Muscle of arm (tissue), 14 donors: Measurements from ENCODE around the gene SAXO2. TPM values are rescaled to one million over a fixed set of nuclear protein-coding genes. Genes with fewer than 3 reads are reported as not detected.
"Not testable (repeated sequence)": the region's sequence is repeated elsewhere in the genome, so short reads cannot be mapped to it uniquely, and the experiment has no call there.

Source experiments
- DNase-seq: peaks from one replicate; pipeline ENCODE4 v3.0.0-alpha.2; 2013
- long read RNA-seq, 11 donors: transcript quantifications; one replicate each; lab custom pipeline, GENCODE V29; 2026
- polyA plus RNA-seq, 12 donors: library from polyadenylated mRNA; unstranded; fragments of 120-200 nt; gene quantifications; one replicate each; pipeline ENCODE4 v1.2.1, GENCODE V29; 2013; ENCODE audit not compliant: insufficient read length in 12 of 12

SAXO2 gene
- polyA plus RNA-seq = 1 to 10 TPM in 9 of 12 donors, under 1 TPM in 1, not detected in 2; 0.74 to 4.6 (median 2.2) TPM
- long read RNA-seq, donor 1 = 0 reads
- long read RNA-seq, donor 2 = 0 reads
- long read RNA-seq, donor 3 = 0 reads
- long read RNA-seq, donor 4 = 0 reads
- long read RNA-seq, donor 5 = 0 reads
- long read RNA-seq, donor 6 = 0 reads
- long read RNA-seq, donor 7 = 0 reads
- long read RNA-seq, donor 8 = 0 reads
- long read RNA-seq, donor 9, partial matches to known transcripts = 0 of 1 reads
- long read RNA-seq, donor 9, other reads (novel, unspliced or antisense) = 0 of 1 reads
- long read RNA-seq, donor 10, partial matches to known transcripts = 0 of 1 reads
- long read RNA-seq, donor 10, other reads (novel, unspliced or antisense) = 0 of 1 reads
- long read RNA-seq, donor 11 = 0 reads

- peak; percentile 85 for DNase-seq
Observed at GRCh38 chr15:82262422-82263026, at the start of gene SAXO2, which contains the start of gene EFL1. Gene SAXO2, plus strand, starts transcription at chr15:82262818. Its CDS starts 62 bp downstream, at chr15:82262880. Gene EFL1, minus strand, starts transcription at chr15:82262734. Its CDS starts 956 bp downstream, at chr15:82261778.

GRCh38 chr15:82216092-82216491, 46.5 kb upstream of the SAXO2 start:
- DNase-seq = not testable (repeated sequence)

- DNase-seq = not testable (repeated sequence)
Observed at GRCh38 chr15:82221535-82221934, 41.1 kb upstream of the SAXO2 start.

DNA sequence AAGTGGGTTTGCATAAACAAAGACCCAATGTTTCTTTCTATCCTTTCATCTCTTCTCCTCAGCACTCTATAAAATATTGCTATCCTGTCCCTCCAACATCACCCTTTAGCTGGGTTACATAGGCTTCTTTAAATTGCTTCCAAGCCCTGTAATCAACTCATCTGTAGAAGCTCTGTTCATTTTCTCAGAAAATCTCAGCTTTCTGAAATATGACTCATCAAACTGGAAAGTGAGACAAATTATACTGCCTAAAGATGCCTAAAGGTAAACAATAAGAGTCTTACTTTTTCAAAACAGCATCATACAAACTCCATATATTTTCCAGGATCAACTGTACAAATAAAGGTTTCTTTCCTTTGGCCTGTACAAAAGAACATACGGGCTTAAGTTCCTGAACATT, 33.9 kb upstream of the SAXO2 start:
- DNase-seq = no peak

- DNase-seq = no peak
Observed at GRCh38 chr15:82231233-82231632, 31.4 kb upstream of the SAXO2 start.

GRCh38 chr15:82231842-82232241, 30.8 kb upstream of the SAXO2 start:
- DNase-seq = no peak

- not testable (repeated sequence) for DNase-seq
Observed at GRCh38 chr15:82237944-82238534, 24.6 kb upstream of the SAXO2 start.

- no peak for DNase-seq
Observed at GRCh38 chr15:82239685-82240391, 22.8 kb upstream of the SAXO2 start.

- not testable (repeated sequence) for DNase-seq
Observed at GRCh38 chr15:82241836-82242499, 20.6 kb upstream of the SAXO2 start.

DNA sequence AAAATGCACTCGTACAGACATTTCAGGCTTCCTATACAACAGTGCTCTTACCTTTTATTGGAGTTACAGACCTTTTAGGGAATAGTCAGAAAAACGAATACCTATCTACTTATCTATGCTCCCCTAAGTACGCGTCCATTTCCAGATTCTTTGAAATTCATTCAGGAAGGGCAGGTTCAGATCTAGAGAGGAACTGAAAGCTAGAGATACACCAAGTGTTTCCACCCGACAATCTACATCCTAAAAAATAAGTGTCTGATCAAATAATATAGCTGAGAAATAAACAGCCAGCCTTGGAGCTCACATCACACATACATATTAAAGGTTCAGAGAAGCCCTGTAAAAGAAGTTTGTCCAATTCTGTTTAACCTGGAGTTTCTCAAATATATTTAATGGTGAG, 19.0 kb upstream of the SAXO2 start:
- not testable (repeated sequence) for DNase-seq

DNA sequence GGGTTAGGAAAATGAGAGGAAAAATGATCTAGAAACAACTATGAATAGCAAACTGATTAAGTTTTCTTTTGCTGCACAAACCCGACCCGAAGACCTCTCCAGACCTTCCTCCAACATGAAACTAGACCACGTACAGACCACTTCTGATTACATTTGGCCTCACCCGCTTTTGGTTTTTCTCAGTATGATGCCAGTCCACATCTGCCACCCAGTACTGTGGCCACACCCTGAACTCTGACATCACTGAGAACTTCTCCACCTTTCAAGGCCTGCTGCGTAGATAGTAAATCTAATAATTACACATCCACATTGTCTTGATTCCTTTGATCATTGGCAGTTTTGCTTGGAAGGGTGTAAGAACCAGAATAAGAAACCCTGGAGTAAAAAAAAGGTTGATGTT, 16.7 kb upstream of the SAXO2 start:
- not testable (repeated sequence) for DNase-seq

DNA sequence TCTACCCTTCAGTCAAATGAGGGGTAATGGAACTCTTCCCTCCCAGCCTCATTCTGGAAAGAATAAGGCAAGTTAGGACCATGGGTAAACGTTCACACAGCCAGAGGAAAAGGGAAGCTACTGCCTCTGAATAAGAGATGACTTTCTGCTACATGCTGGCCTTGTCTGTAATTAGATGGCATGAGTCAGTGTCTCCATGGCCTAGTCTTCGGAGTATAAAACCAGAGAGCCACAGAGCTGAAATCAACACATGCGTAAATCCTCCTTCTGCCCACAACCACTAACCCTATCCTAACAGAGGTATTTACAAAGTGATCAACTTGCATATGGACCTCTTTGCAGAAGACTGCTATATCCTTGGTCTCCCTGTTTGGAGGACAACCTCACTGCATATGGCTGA, 14.4 kb upstream of the SAXO2 start:
- DNase-seq = not testable (repeated sequence)

- DNase-seq = not testable (repeated sequence)
Observed at GRCh38 chr15:82261566-82262421, 824 bp upstream of the SAXO2 start.

- DNase-seq = no peak
Observed at GRCh38 chr15:82263350-82263749, 732 bp downstream of the SAXO2 start.

DNA sequence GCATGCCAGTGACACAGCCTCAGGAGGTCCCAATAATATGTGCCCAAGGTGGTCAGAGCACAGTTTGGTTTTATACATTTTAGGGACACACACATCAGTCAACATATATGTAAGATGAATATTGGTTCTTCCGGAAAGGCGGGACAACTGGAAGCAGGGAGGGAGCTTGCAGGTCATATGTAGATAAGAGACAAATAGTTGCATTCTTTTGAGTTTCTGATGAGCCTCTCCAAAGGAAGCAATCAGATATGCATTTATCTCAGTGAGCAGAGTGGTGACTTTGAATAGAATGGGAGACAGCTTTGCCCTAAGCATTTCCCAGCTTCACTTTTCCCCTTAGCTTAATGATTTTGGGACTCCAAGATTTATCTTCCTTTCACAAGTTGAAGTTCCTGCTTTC, 4.5 kb downstream of the SAXO2 start:
- DNase-seq = not testable (repeated sequence)

DNA sequence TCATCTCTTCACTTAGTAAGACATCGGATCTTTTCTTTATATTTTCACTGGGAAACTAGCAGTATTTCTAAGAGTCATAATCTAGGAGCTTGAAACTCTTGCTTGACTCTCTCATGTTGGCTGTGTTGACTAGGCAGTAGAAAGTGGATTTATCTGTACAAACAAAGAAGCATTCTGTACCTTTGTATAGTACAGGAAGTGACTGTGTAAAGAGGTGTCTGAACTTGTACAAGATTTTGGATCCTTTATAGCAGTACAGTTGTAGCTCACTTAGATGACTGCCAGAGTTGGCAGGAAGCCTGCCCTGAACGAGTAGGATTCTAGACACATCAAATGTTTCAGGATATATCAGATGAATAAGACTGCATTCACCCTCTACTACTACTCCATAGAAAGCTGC, 5.8 kb downstream of the SAXO2 start:
- DNase-seq = not testable (repeated sequence)

- DNase-seq = no peak
Observed at GRCh38 chr15:82272154-82272553, 9.5 kb downstream of the SAXO2 start.

DNA sequence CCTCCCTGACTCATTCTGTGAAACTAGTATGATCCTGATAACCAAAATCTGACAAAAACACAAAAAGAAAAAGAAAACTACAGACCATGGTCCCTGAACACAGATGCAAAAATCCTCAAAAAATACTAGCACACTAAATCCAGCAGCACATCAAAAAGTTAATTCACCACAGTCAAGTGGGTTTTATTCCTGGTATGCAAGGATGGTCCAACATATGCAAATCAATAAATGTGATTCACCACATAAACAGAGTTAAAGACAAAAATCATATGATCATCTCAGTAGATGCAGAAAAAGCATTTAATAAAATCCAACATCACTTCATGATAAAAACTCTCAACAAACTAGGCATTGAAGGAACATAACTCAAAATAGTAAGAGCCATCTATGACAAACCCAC, 12.8 kb downstream of the SAXO2 start:
- DNase-seq = no peak

DNA sequence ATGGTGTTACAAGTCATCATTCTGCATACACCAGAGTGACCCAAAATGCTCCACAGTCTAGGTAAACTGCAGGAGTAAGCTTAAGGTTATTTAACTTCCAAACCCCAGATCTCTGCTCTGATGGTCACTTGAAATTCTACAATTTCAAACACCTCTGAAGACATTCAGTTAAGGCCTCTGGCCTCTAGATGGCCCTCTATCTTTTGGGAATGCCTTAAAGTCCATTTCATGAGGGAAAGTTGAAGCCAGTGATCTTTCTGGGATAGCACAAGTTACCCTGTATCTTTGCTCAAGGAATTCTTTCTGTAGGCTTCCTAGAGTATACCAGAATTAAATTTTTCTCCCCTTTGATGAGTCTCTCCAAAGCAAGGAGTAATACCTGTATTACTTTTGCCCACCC, 18.7 kb downstream of the SAXO2 start:
- DNase-seq = not testable (repeated sequence)

GRCh38 chr15:82282386-82282785, 19.8 kb downstream of the SAXO2 start:
- not testable (repeated sequence) for DNase-seq
